GM12872 (cell line): ENCODE data around the gene SLC26A9.

ENCODE experiments used
- CTCF ChIP-seq: IDR thresholded peaks from 3 replicates; pipeline ENCODE4 v1.5.1; 2011; ENCODE audit warnings: low read depth, mild to moderate bottlenecking, low read length, moderate library complexity; ENCODE audit not compliant: insufficient read depth

SLC26A9 gene

DNA sequence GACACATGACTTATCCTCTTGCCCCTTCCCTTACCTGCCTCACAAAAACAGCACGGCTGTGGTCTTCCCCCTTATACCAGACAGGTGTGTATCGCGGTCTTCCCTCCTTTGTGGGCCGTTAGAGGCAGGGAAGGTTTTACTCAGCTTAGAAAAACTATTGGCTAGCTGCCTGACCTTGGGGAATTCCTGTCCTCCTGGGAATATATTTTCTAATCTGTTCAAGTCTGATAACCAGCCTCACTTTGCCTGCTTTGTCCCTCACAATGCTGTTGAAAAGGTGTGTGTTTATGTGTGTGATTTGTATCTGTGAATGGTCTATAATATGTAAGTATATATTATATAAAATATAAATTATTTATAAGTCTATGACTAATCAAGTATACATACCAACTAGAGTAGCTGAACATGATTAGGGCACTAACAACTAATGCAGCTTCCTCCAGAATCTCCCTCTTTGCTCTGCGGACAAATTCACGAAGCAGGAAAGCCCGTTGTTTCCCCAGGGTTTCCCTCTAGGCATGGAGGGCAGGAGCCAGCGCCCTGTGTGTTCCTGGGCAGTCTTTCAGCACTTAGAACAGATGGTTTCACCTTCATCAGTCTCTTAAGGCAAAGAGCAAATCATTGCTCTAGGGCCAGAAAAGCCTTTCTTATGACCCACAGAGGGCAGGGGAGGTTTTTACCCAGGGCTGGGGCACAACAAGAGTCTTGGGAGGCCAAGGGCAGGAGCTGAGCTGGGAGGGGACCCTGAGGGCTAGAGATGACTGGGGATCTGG is 25.6 kb downstream of the SLC26A9 start:
- TF ChIP-seq CTCF: no peak

DNA sequence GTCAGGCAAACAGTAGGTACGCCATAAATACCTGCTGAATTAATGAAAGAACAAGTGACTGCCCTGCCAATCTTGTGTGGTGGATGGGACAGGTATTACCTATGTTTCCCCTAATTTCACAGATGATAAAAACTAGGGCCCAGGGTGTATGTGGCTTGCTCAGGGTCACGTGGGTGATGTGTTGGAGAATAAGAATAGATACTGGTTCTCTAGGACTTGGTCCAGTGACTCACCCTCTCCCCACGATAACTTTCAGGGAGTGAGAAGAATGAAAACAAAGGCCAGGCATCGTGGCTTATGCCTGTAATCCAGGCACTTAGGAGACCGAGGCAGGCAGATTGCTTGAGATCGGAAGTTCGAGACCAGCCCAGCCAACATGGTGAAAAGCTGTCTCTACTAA is 26.7 kb downstream of the SLC26A9 start:
- no peak for TF ChIP-seq CTCF

- TF ChIP-seq CTCF: no peak
Measured at GRCh38 chr1:205915354-205915990, 27.8 kb downstream of the SLC26A9 start.

- no peak for TF ChIP-seq CTCF
Measured at GRCh38 chr1:205914730-205915129, 28.5 kb downstream of the SLC26A9 start.

- TF ChIP-seq CTCF: no peak
Measured at GRCh38 chr1:205914155-205914507, 29.1 kb downstream of the SLC26A9 start.

DNA sequence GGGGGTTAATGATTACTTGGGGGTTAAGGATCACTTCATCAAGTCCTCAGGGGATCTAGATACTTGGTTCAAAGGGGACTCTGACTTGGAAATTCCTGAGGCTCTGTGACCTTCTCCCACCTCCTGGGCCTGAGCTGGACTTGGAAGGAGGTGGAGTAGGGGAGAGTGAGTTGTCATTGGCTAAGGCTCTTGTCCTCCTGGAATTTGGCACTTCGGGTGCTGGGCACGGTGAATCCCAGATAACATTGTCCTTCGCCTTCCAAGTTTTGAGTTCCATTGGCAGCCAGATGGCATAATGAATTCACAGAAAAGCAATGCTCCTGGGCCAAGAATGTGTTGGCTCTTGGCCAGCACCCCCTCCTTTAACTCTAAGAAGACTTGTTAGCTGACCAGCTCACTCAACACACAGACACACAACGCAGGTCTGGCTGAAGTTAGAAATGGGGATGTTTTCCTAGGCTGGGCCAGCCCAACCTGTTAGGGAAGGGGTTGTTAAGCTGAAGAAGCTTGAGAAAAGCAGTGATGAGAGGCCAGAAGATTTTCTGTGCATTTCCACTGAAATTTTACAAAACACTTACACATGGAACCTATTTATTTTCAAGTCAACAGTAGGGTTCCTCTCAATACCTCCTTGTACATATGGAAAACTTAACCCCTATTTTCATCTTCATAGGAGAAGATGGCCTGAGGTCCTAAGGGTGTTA is 29.7 kb downstream of the SLC26A9 start:
- no peak for TF ChIP-seq CTCF

DNA sequence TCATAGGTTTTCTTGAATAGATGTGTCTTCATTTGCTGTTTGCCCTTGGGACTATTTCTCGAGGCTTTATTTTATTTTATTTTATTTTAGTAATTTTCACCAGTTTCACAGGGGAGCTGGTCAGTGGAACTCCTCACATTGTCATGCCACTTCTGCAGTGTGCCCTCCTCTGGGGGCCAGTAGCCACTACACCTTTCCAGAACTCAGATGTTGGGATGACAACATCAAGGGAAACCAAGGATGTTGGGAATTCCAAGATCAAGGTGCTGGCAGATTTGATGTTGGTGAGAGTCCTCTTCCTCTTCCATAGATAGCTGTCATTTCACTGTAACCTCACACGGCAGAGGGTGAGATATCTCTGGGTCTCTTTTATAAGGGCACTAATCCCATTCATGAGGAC is 35.5 kb downstream of the SLC26A9 start:
- peak; percentile 57 for TF ChIP-seq CTCF
